ENCODE results near the gene GEMIN5. TPM values are rescaled to one million over a fixed set of nuclear protein-coding genes. Genes with fewer than 3 reads are reported as not detected.

GEMIN5 gene
- polyA plus RNA-seq, 3 donors: 2.0 to 3.8 (median 2.2) TPM

GRCh38 chr5:154841273-154841661, 96.7 kb downstream of the GEMIN5 start:
- no peak overlapping the region for H3K27ac Mint-ChIP-seq
- H2AFZ ChIP-seq (ENCODE audit: insufficient read depth, low read depth, low read length, poor library complexity, severe bottlenecking): no peak overlapping the region
- H3K4me3 ChIP-seq (replicated peaks in 1 of 3; ENCODE audit: low read depth in 2 of 3, low read length in 3 of 3): no peak overlapping the region
- no peaks in the 10 kb centered on the region for H3K4me1 ChIP-seq (ENCODE audit: control insufficient read depth in 1 of 2, insufficient read depth in 2 of 2, low read length in 2 of 2)
- no peaks in the 10 kb centered on the region for H4K20me1 ChIP-seq (ENCODE audit: insufficient read depth, low read length)
- H3K79me2 ChIP-seq (ENCODE audit: insufficient read depth, low read length): no peaks in the 10 kb centered on the region
- no peak overlapping the region for H3K4me2 ChIP-seq (replicated peaks; ENCODE audit: extremely low read depth, low read length, poor library complexity, severe bottlenecking)
- no peaks in the 10 kb centered on the region for H3K27me3 ChIP-seq (ENCODE audit: control insufficient read depth in 2 of 2, insufficient read depth in 2 of 2, low read length in 2 of 2)
- no peaks in the 10 kb centered on the region for H3K4me1 Mint-ChIP-seq
- no peak overlapping the region for H3K9ac ChIP-seq (ENCODE audit: insufficient read depth, low read length, poor library complexity, severe bottlenecking)
- no peaks in the 10 kb centered on the region for H3K9me3 Mint-ChIP-seq
- TF ChIP-seq, protein P1, sequence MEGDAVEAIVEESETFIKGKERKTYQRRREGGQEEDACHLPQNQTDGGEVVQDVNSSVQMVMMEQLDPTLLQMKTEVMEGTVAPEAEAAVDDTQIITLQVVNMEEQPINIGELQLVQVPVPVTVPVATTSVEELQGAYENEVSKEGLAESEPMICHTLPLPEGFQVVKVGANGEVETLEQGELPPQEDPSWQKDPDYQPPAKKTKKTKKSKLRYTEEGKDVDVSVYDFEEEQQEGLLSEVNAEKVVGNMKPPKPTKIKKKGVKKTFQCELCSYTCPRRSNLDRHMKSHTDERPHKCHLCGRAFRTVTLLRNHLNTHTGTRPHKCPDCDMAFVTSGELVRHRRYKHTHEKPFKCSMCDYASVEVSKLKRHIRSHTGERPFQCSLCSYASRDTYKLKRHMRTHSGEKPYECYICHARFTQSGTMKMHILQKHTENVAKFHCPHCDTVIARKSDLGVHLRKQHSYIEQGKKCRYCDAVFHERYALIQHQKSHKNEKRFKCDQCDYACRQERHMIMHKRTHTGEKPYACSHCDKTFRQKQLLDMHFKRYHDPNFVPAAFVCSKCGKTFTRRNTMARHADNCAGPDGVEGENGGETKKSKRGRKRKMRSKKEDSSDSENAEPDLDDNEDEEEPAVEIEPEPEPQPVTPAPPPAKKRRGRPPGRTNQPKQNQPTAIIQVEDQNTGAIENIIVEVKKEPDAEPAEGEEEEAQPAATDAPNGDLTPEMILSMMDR (IDR thresholded peaks at IDR 0.05): no peak
- H3K4me3 Mint-ChIP-seq: no peak overlapping the region
- H3K27me3 Mint-ChIP-seq (ENCODE audit: low read depth in 3 of 3): peaks cover 0 to 2% (median 2%) of the 10 kb centered on the region in 3 donors
- intact Hi-C loops (cut with micrococcal nuclease): no loop called here
- H3K27ac ChIP-seq (ENCODE audit: low read depth in 1 of 2, low read length in 2 of 2): no peak overlapping the region
- no peaks in the 10 kb centered on the region for H3K36me3 Mint-ChIP-seq
- no peaks in the 10 kb centered on the region for H3K36me3 ChIP-seq (replicated peaks in 1 of 2; ENCODE audit: control insufficient read depth in 1 of 2, insufficient read depth in 2 of 2, low read length in 2 of 2)
- H3K9me3 ChIP-seq (replicated peaks in 1 of 2; ENCODE audit: control insufficient read depth in 1 of 2, insufficient read depth in 1 of 2, low read length in 2 of 2): no peaks in the 10 kb centered on the region
- DNase-seq: no peak

GRCh38 chr5:154840435-154841272, 97.4 kb downstream of the GEMIN5 start:
- Histone ChIP-seq H3K9ac (ENCODE audit: insufficient read depth, low read length, poor library complexity, severe bottlenecking) (no peak overlapping the region), H3K36me3 (replicated peaks in 1 of 2; ENCODE audit: control insufficient read depth in 1 of 2, insufficient read depth in 2 of 2, low read length in 2 of 2) (no peaks in the 10 kb centered on the region), H4K20me1 (ENCODE audit: insufficient read depth, low read length) (no peaks in the 10 kb centered on the region), H3K4me1 (ENCODE audit: control insufficient read depth in 1 of 2, insufficient read depth in 2 of 2, low read length in 2 of 2) (no peaks in the 10 kb centered on the region), H3K27me3 (ENCODE audit: control insufficient read depth in 2 of 2, insufficient read depth in 2 of 2, low read length in 2 of 2) (no peaks in the 10 kb centered on the region), H3K27ac (ENCODE audit: low read depth in 1 of 2, low read length in 2 of 2) (no peak overlapping the region), H3K79me2 (ENCODE audit: insufficient read depth, low read length) (no peaks in the 10 kb centered on the region), H3K4me3 (replicated peaks in 1 of 3; ENCODE audit: low read depth in 2 of 3, low read length in 3 of 3) (no peak overlapping the region), H3K4me2 (replicated peaks; ENCODE audit: extremely low read depth, low read length, poor library complexity, severe bottlenecking) (no peak overlapping the region), H3K9me3 (replicated peaks in 1 of 2; ENCODE audit: control insufficient read depth in 1 of 2, insufficient read depth in 1 of 2, low read length in 2 of 2) (no peaks in the 10 kb centered on the region), H2AFZ (ENCODE audit: insufficient read depth, low read depth, low read length, poor library complexity, severe bottlenecking) (no peak overlapping the region)
- TF ChIP-seq, protein P1 (IDR thresholded peaks at IDR 0.05): no peak
- peaks cover 0 to 3% of the 10 kb centered on the region in 2 donors for H3K36me3 Mint-ChIP-seq
- no peak for DNase-seq
- H3K27ac Mint-ChIP-seq: peak overlapping the region in 2 of 7 donors; percentile 20 to 75
- H3K4me1 Mint-ChIP-seq: no peaks in the 10 kb centered on the region
- intact Hi-C loops (cut with micrococcal nuclease): no loop called here
- H3K4me3 Mint-ChIP-seq: no peak overlapping the region
- H3K9me3 Mint-ChIP-seq: no peaks in the 10 kb centered on the region
- H3K27me3 Mint-ChIP-seq (ENCODE audit: low read depth in 3 of 3): peaks cover 0 to 2% (median 2%) of the 10 kb centered on the region in 3 donors
- WGBS (ENCODE audit: insufficient coverage): 40% methylated on average over 1 of the region's 6 CpGs

Other genes with a start within 250 kb of the GEMIN5 start
- 10 to 100 TPM in 1 of 3 donors, 1 to 10 TPM in 2; 4.7 to 55.0 (median 5.8) TPM for gene LARP1, start 182.8 kb downstream of the GEMIN5 start, polyA plus RNA-seq
- gene FAXDC2, start 87.6 kb downstream of the GEMIN5 start, polyA plus RNA-seq: 1 to 10 TPM in 1 of 3 donors, under 1 TPM in 2; 0.30 to 1.4 (median 0.60) TPM
- gene CNOT8, start 79.6 kb downstream of the GEMIN5 start, polyA plus RNA-seq: 100 to 1,000 TPM in 2 of 3 donors, 10 to 100 TPM in 1; 98.7 to 160 (median 147) TPM
- gene MRPL22, start 2.9 kb upstream of the GEMIN5 start, polyA plus RNA-seq: 10 to 100 TPM; 11.6 to 66.1 (median 56.7) TPM
- gene KIF4B, start 75.5 kb upstream of the GEMIN5 start, polyA plus RNA-seq: under 1 TPM in 1 of 3 donors, not detected in 2; 0.01 TPM

Data from CD14-positive monocyte (primary cell).